Bone marrow (tissue), 2 donors: ENCODE data around the gene PDE9A.
"Not testable (repeated sequence)": the region's sequence is repeated elsewhere in the genome, so short reads cannot be mapped to it uniquely, and the experiment has no call there.

Source experiments
- DNase-seq, 2 donors: peaks; one replicate each; lab custom pipeline; 2025; lab: John Stamatoyannopoulos, UW

The PDE9A gene

DNA sequence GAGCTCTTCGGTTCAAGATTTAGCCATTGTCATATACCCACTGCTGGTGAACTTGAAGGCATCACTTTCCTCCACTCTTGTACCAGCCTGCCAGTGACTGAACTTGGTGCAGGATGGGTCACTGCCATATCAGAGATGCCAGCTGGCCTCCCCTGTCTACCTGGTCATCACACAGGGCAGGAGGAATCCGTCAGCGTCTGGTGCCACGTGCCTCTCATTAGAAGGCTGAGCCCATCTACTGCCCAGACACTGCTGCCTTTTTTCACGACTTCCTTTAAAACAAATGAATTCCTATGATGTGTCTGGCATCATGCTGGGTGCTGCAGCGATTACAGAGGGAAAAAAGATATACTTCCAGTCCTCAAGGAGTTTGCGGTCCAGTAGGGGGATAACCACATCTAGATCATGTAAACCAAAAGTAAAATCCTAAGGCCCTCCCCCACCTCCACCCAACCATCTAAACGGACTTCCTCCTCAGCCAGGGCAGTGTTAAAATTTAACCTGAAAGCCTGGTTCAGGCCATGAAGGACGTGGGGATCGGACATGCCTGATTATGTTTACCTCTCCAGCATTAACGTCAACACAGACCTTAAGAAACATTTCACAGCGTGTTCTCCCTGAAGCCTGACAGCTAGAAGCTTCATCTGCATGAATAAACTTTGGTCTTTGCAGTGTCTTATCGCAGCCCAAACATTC is 29.2 kb upstream of the PDE9A start:
- DNase-seq: no peak

GRCh38 chr21:42624936-42625335 is 28.5 kb upstream of the PDE9A start:
- DNase-seq: no peak

DNA sequence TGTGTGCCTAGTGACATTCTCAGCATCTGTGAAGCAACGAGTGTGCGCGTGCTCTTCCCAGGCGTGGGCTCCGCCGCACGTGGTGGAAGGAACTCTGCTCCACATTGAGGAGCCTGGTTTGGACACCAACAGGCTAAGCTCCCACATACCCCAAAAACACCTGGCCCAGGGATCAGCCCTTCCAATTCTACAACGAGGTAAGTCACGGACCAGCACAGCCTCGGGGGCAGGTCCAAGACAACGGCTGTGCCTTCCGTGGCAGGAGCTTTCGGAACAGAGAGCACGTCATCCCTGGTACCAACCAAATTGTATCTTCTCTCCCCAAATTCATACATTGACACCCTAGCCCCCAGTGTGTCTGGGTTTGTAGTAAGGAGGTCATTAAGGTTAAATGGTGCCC is 27.2 kb upstream of the PDE9A start:
- DNase-seq: no peak

GRCh38 chr21:42627527-42628289 is 25.7 kb upstream of the PDE9A start:
- no peak for DNase-seq

- DNase-seq: not testable (repeated sequence)
These were observed 24.9 kb upstream of the PDE9A start for GRCh38 chr21:42628466-42629061.

DNA sequence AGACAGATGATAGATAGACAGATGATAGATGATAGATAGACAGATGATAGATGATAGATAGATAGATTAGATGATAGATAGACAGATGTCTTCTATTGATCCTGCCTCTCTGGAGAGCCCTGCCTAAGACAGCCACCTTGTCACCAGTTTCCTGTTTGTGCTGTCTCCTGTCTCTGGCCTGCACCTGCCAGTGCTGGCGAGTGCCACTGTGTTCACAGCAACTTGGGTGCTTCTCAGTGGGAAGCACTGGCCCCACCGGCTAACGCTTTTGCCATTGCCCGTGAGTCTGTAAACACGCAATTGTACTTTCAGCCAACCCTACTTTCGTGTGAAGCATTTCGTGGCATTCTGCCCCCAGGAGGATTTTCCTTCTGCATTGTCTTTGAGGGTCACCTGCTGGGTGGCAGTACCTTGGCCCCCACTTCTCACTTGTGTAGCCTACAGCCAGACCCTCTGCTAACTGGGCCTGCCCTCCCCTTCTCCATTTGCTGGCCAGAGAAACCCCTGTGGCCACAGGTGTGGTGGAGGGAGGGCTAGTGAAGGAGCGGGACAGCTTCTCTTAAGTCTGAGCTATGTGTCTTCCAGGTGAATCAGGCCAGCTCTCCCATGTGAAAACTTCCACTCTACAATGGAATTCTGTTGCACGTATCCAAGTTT is 23.4 kb upstream of the PDE9A start:
- DNase-seq: no peak

- no peak for DNase-seq
These were observed 22.8 kb upstream of the PDE9A start for GRCh38 chr21:42630626-42631025.

DNA sequence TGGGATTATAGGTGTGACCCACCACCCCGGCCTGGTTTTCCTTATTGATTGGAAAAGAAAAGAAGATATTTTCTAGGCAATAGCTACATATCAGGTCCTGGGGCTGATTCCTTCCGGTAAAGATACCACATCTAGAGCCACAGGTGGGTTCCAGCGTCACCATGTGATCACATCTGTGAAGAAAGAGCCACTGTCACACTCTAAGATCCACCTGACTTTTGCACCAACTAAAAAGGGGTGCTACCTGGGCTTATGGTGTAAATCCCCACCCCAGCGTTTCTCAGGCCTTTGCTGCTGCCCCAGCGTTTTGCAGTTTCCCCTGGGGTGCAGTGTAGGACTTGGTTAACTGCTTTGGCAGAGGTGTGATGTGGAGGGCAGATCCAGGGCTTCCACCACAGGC is 22.3 kb upstream of the PDE9A start:
- no peak for DNase-seq

- no peak for DNase-seq
These were observed 21.1 kb upstream of the PDE9A start for GRCh38 chr21:42632336-42632751.

- no peak for DNase-seq
These were observed 20.4 kb upstream of the PDE9A start for GRCh38 chr21:42632771-42633690.

GRCh38 chr21:42633858-42634257 is 19.6 kb upstream of the PDE9A start:
- no peak for DNase-seq

DNA sequence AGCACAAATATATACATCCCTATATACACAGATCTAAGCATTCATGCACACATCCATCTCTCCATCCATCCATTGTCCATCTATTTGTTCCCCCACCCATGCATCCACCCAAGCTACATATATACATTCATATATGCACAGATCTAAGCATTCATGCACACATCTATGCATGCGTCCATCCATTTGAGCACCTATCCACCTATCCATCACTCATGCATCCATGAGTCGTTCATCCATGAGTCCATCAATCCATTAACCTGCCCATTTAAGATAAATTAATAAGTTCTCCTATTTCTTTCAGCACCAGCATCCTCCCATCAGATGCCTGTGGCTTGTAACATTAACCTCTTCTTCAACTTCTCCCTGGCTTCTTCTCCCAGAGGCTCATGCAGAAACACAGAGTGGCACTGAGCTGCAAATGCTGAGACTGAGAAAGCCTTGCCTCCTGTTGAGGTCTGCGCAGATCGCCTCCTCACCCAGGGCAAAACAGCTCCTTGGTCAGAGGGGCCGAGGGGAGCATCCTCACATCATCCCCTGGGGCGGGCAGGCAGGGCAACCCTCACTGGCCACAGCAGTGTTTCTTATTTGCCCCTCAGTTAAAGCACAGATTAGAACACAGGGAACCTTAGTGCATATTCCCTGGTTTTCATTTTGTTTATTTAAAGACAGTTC is 17.4 kb upstream of the PDE9A start:
- DNase-seq: no peak

GRCh38 chr21:42636520-42637266 is 16.7 kb upstream of the PDE9A start:
- no peak for DNase-seq

GRCh38 chr21:42637267-42638041 is 16.0 kb upstream of the PDE9A start:
- no peak for DNase-seq

- DNase-seq: no peak
These were observed 15.1 kb upstream of the PDE9A start for GRCh38 chr21:42638266-42638863.

DNA sequence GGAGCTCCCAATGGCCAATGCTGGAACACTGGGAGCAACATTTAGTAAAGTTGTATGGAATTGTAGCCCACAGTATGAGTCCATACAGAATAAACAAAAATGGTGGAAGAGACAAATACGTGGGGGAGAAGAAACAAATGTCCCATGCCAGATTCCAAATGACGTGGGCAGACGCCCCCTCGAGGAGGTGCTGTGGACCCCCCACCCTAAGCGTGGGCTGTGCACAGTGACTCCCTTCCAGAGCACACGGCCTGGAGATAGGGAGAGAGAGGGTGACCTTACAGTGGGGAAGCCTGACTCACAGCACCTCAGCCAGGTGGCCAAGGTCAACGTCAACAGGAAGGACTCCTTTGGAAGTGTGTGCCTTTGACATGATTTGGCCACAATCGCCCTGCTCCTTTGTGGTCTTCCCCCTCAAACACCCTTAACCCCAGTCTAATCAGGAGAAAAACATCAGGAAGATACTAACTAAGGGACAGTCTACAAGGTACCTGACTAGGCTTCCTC is 13.7 kb upstream of the PDE9A start:
- DNase-seq: no peak

DNA sequence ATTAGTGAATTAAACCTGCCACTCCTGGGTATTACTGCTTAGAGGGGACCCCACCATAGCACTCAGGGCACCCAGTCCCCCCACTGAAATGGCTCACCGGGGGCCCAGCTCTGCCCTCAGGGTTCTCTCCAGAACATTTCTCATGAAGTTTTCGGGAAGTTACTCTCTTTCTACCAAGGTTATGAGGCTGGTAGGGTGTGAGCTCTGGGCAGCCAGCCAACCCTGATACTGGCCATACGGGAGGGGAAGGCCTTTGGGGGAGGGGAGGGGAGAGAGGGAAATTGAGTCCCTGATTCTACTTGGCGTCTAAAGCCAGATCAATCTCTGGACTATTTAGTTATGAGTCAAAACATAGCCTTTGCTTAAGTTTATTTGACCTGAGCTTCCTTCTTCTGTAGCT is 12.9 kb upstream of the PDE9A start:
- DNase-seq: no peak

DNA sequence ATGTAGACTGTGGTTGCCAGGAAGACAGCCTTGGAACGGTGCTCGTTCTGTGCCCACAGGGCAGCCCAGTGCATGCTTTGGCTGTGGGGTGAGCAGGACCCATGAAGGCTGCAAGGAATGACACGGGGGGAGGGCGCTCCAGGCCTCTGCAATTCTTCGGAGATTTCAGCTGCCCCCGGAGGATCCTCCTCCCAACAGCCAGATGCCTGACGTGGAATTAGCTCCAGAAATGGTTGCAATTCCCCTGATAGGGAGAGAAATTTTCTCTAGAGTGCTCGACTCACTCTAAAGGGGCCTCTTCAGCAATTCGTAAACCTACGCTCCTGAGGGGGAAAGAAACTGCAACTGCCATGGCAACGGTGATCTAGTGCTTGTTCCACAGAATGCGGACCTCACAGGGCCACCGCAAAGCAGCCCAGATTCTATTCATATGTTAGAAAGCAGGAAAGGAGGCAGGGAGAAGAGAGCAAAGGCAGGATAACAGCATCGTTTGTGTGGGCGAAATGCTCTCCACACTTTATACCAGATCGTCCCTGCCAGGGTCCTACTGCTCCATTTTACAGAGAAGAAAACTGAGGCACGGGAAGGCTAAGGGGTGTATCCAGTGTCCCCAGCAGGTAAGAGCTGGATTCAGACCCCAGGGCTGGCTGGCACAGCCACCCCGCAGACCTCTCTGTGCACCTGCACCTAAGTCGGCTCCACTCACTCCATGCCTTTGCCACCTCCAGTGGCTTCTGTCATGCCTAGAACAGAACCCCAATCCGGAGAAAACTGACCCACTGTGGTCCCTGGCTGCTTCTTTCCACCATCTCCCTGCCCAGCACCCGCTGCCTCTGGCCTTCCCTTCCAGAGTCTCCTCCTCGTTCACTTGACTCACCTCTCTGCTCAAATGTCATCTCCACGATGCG is 11.9 kb upstream of the PDE9A start:
- no peak for DNase-seq
